GM21423 (cell line): Measurements from ENCODE around the gene AGO4.
"Not testable (repeated sequence)": the region's sequence is repeated elsewhere in the genome, so short reads cannot be mapped to it uniquely, and the experiment has no call there.

Source experiments
- ATAC-seq: cut with Tn5 transposase; IDR thresholded peaks from one replicate; pipeline ENCODE4 v1.9.1; 2021; ENCODE audit warnings: mild to moderate bottlenecking, moderate library complexity; ENCODE audit not compliant: unreplicated experiment

AGO4 gene

GRCh38 chr1:35863136-35863535, 55.3 kb downstream of the AGO4 start:
- ATAC-seq, result no peak

- no peak for ATAC-seq
These were observed 56.2 kb downstream of the AGO4 start for GRCh38 chr1:35863881-35864625.

- ATAC-seq, result no peak
These were observed 57.0 kb downstream of the AGO4 start for GRCh38 chr1:35864813-35865212.

GRCh38 chr1:35866991-35867390, 59.2 kb downstream of the AGO4 start:
- ATAC-seq, result no peak

- ATAC-seq, result not testable (repeated sequence)
These were observed 61.6 kb downstream of the AGO4 start for GRCh38 chr1:35869245-35869950.

GRCh38 chr1:35870651-35871309, 63.0 kb downstream of the AGO4 start:
- no peak for ATAC-seq

GRCh38 chr1:35873243-35873750, 65.5 kb downstream of the AGO4 start:
- ATAC-seq, result no peak

GRCh38 chr1:35874115-35874514, 66.3 kb downstream of the AGO4 start:
- ATAC-seq, result not testable (repeated sequence)

- ATAC-seq, result no peak
These were observed 69.2 kb downstream of the AGO4 start for GRCh38 chr1:35876988-35877387.

- ATAC-seq, result no peak
These were observed 74.0 kb downstream of the AGO4 start for GRCh38 chr1:35881850-35882273.

GRCh38 chr1:35882586-35882944, 74.7 kb downstream of the AGO4 start:
- ATAC-seq, result no peak

GRCh38 chr1:35882945-35883634, 75.3 kb downstream of the AGO4 start, which contains the start of gene AGO1:
AGO1 (plus strand) TSS chr1:35883209; CDS start chr1:35883422, 213 bp downstream.
- peak; percentile 85 for ATAC-seq

GRCh38 chr1:35883635-35884101, 75.9 kb downstream of the AGO4 start:
- no peak for ATAC-seq

GRCh38 chr1:35884934-35885333, 77.1 kb downstream of the AGO4 start:
- ATAC-seq, result no peak

- no peak for ATAC-seq
These were observed 78.2 kb downstream of the AGO4 start for GRCh38 chr1:35885961-35886558.

- no peak for ATAC-seq
These were observed 79.0 kb downstream of the AGO4 start for GRCh38 chr1:35886577-35887431.

- ATAC-seq, result no peak
These were observed 79.7 kb downstream of the AGO4 start for GRCh38 chr1:35887508-35887907.

- ATAC-seq, result no peak
These were observed 80.4 kb downstream of the AGO4 start for GRCh38 chr1:35888255-35888654.

GRCh38 chr1:35888981-35889380, 81.2 kb downstream of the AGO4 start:
- not testable (repeated sequence) for ATAC-seq
